ENCODE data around the gene LAMC2.

The LAMC2 gene

DNA sequence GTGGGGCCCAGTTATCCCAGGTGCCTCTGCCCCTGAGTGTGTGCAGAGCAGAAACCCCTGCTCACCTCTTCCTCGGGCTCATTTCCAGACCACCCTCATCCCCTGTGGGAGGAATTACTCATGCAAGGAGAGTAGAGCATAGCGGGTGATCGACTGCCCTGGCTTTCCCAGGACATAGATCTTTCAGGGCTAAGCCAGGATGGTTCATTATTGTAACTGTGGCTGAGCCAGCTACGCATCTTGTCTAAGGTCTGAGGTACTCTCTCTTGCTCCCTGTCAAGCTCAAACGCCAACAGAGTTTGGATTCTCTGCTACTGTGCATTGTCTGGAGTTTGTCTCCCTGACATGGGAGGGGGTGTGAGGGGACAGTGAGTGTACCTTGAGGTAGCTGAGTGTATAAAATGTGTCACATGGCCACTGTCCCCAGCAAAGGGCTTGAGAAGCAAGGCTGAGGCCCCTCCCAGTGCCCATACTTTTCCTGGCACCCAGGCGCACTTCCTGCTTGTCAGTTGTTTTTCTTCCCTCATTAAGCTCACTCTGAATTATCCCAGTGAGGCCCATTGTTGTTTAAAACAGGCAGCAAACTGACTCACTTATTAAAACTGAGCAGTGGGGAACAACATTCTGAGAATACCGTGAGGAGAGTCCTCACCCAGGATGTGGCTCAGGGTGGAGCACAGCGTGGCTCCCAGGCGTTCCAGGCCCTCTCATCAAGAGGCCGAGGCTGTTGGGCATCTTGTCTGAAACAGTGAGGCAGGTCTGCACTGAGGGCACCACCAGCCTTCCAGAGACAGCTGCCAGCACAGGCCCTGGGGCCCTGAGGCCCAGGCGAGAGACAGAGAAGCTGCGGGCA, 92.9 kb downstream of the LAMC2 start:
- DNase-seq (ENCODE audit: low read depth) = no peak
- no peak overlapping the region for H3K4me3 ChIP-seq (ENCODE audit: low read depth, low read length)

DNA sequence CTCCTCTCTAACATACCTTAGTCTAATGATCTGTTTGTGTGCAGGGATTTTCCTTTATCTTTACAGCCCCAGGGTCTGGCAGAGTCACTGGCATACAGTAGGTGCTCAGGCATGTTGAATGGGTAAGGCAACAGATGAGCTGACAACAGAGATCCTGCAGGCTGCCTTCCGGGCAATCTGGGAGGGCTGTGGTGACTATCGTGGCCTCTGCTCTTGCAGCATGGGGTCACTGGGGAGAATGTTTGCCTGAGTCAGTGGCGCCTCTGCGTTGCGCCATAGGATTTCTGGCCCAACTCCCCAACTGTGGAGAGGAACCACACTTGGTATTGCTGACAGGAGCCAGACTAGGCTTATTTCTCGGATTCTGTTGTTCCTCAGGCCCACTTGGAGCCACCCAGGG, 93.8 kb downstream of the LAMC2 start:
- H3K4me3 ChIP-seq (ENCODE audit: low read depth, low read length) = no peak overlapping the region
- peak; percentile 85 for DNase-seq (ENCODE audit: low read depth)

- no peak overlapping the region for H3K4me3 ChIP-seq (ENCODE audit: low read depth, low read length)
- peak; percentile 76 for DNase-seq (ENCODE audit: low read depth)
These were observed 95.0 kb downstream of the LAMC2 start for GRCh38 chr1:183281039-183281438.

DNA sequence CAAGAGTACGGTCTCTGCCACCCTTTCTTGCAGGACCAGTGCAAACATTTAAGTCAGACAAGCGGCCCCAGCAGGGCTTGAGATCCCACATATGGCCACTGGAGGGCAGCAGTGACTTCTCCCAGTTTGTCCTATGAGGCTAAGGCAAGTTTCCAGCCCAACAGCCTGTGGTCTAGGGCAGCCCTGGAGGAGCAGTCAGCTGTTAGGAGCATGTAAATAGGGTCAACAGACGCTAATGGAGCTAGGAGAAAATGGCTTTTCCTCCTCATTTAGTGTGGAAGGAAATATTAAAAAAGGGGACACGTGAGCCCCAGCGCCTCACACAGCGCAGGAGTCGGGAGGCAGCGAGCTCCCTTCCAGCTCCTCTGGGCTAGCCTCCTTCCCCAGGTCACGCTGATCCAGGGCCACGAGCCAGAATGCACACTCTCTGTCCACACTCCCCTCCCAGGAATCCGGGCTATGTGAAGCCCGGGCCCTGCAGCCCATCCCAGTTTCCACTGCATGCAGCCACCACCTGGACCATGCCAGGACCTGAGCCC, 95.6 kb downstream of the LAMC2 start:
- no peak overlapping the region for H3K4me3 ChIP-seq (ENCODE audit: low read depth, low read length)
- DNase-seq (ENCODE audit: low read depth) = peak; percentile 82

DNA sequence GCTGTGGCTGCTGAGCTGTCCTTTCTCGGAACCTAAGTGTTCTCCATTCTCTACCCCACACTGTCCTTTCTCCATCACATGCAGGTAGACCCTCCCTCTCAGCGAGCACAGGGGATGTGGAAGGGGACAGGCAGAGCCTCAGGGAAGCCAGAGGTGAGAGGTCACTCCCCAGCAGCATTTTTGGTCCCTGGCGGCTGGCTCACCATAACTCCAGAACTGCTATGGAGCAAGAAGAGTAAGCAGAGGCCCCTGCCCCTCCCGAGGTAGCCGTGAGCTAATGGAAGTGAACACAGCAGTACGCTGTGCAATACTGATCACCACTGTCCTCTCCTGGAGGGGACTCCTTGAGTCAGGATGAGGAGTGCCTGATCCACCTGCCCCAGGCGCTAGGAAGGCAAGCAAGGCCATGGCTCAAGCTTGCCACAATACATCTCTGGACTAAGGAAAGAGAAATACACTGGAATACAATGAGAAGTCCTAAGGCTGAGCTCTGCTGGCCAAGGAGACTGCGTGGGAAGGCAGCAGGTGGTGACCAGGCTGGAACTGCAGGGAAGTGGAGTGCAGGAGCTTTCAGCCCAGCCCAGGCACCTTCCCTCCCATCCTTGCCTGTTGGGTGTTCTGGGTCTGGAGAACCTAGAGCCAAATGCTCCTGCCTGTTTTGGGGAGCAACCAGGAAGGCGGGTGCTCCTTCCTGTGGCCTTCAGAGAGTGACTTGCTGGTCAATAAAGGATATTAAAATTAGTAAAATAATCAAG, 96.2 kb downstream of the LAMC2 start:
- no peak overlapping the region for H3K4me3 ChIP-seq (ENCODE audit: low read depth, low read length)
- no peak for DNase-seq (ENCODE audit: low read depth)

DNA sequence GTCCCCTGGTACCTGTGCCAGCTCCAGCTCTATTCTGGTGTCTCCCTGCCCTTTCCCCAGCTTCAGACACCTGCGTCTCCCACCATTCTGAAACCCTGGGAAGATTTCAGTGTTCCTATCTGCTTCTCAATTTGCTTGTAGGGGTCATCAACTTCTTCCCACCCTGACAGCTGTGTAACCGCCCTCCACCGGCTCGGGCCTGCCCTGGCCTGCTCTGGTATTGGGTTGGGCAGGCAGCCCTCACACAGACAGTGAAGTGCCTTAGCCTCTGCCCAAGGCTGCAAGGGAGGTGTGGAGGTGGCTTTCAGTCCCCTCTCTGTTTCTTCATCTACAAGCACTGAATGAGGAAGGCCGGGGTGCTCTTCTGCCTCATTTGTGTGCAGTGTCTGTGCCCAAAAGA, 97.2 kb downstream of the LAMC2 start:
- no peak overlapping the region for H3K4me3 ChIP-seq (ENCODE audit: low read depth, low read length)
- DNase-seq (ENCODE audit: low read depth) = no peak

DNA sequence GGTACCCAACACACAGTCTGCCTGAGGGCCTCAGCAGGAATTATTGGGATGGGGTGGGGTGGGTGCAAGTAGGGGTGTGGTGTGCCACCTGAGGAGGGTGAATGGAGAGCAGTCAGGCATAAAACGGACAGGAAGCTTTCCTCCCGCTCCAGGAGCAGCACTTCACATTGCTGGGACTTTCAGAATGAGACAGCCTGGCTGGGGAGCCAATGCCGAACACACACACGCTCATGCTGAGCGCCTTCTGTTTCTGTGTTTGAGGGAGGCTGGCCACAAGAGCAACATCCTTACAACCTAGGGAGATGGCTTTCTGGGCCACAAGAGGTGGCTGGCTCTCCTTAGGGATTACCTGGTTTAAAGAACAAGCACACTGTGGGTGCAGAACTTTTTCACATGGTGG, 98.0 kb downstream of the LAMC2 start:
- DNase-seq (ENCODE audit: low read depth) = no peak
- H3K4me3 ChIP-seq (ENCODE audit: low read depth, low read length) = no peak overlapping the region

- DNase-seq (ENCODE audit: low read depth) = no peak
- no peak overlapping the region for H3K4me3 ChIP-seq (ENCODE audit: low read depth, low read length)
These were observed 99.2 kb downstream of the LAMC2 start for GRCh38 chr1:183285256-183285655.

GRCh38 chr1:183285746-183286145, 99.7 kb downstream of the LAMC2 start:
- no peak overlapping the region for H3K4me3 ChIP-seq (ENCODE audit: low read depth, low read length)
- DNase-seq (ENCODE audit: low read depth) = no peak

DNA sequence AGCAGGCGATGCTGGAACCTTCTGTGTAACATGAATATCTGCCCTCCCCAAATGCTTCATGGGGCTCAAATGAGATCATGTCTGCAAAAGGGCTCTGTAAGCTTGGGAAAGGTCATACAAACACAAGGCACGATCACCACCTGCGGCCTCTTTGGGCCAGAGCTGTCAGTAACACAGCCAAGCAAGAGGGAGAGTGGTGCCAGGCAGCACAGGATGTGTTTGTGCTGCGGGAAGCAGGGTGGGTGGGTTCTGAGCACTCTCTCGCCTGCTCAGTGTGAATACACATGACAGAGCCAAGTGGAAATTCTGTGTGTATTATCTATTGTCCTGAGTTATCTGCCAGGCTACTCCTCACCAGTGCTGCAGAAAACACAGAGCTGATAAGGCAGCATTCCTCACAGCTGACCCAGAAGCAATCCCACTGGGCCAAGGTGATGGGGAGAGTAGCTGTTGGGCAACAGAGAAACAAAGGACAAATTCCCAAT, 101.2 kb downstream of the LAMC2 start:
- H3K4me3 ChIP-seq (ENCODE audit: low read depth, low read length) = no peak overlapping the region
- DNase-seq (ENCODE audit: low read depth) = no peak

GRCh38 chr1:183288583-183288982, 102.5 kb downstream of the LAMC2 start:
- no peak overlapping the region for H3K4me3 ChIP-seq (ENCODE audit: low read depth, low read length)
- DNase-seq (ENCODE audit: low read depth) = no peak

DNA sequence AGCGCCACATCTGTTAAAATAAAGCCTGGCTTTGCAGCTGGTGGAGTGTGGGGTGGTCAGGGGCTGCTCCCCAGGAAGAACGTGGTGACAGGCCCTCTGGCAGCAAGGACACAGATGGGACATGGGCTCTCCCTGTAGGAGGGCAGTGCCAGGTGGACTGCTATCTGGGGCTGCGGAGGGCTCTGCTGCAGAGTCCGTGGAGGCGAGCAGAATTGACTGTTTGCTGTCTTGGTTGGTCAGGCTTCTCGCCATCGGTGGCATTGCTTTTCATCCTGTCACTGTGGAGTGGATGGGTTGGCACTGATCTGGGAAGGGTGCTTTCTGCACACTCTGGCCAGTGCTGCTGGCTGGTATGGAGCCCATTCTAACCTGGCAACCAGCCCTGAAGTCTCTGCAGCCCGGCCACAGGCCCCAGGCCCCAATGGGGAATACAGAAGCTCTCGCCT, 103.0 kb downstream of the LAMC2 start:
- H3K4me3 ChIP-seq (ENCODE audit: low read depth, low read length) = no peak overlapping the region
- DNase-seq (ENCODE audit: low read depth) = no peak

- DNase-seq (ENCODE audit: low read depth) = no peak
- H3K4me3 ChIP-seq (ENCODE audit: low read depth, low read length) = no peak overlapping the region
These were observed 104.6 kb downstream of the LAMC2 start for GRCh38 chr1:183290628-183291027.

GRCh38 chr1:183291216-183291762, 105.2 kb downstream of the LAMC2 start:
- H3K4me3 ChIP-seq (ENCODE audit: low read depth, low read length) = no peak overlapping the region
- no peak for DNase-seq (ENCODE audit: low read depth)

DNA sequence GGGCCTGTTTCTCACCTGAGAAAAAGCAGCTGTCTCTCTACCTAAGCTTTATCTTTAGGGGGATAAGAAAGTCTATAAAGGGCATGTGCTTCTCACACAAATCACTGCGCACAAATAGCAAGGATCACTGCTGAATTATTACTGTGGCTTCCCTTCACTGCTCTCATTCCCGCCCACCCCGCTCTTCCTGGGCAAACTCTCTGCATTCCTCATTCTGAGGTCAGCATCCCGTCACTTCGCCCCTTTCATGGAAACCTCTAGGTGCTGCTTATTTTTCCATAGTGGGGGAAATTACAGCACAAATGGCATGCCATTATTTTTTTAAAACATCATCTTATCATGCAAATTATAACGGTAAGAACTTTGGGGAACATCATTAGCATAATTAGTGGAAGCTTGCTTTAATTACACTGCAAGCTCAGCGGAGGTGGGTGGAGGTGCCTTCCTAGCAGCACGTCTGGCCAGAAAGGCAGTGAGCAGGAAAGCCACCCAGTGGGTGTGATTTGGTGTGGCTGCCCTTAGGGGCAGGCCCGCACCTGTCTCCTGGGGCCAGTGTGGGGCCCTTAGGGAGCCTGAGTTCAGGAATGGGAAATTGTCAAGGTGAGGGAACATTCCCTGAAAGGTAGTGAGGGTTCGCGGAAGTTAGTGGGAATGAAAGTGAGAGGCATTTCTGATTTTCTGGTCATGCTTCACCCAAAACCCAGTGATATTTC, 105.9 kb downstream of the LAMC2 start:
- no peak for DNase-seq (ENCODE audit: low read depth)
- H3K4me3 ChIP-seq (ENCODE audit: low read depth, low read length) = no peak overlapping the region

DNA sequence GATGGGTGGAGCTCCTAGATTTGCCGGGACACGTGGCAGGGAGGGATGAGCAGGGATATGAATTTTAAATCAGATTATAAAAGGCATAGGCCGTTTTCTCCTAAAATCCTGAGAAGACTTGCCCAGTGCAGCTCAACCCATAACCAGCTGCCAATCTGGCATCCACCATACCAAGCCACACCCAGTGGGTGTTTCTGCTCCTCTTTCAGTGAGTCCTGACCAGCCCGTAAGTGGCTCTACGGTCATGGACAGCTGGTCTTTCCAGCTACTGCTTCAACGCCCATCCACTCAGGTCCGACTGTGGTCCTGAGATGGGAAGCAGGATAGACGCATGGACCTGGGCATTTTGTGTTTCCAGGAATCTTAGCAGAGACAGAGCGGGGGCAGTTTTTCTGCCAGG, 107.2 kb downstream of the LAMC2 start:
- no peak for DNase-seq (ENCODE audit: low read depth)
- no peak overlapping the region for H3K4me3 ChIP-seq (ENCODE audit: low read depth, low read length)

DNA sequence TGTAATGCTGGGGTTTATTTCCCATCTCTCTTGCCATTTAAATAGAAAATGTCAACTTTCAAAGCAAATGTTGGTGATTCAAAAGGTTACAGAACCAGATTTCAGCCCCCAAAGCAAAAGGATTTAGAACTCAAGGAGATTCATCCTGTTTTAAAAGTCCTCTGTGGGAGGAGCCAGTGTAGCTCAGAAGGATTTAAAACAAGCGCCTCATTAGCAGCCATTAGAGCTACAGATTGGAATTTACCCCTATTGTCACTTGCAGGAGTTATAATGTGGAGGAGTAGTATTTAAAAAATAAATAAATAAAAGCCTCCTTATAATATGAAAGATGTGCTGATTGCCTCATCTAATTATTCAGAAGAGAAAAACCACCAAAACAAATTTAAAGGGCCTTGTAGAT, 107.8 kb downstream of the LAMC2 start:
- DNase-seq (ENCODE audit: low read depth) = no peak
- H3K4me3 ChIP-seq (ENCODE audit: low read depth, low read length) = no peak overlapping the region

All from skeletal muscle cell (primary cell).